PC-9 (cell line): Measurements from ENCODE around the gene SDK1. TPM values are rescaled to one million over a fixed set of nuclear protein-coding genes. Genes with fewer than 3 reads are reported as not detected.

ENCODE experiments used
- BruUV-seq: library from RNA; stranded (reverse); fragments of 400-500 nt; replicated peaks from 2 replicates; lab custom pipeline; 2021; lab: Mats Ljungman, UMichigan
- CTCF ChIA-PET: fragments of 300-600 bp; sonication (Branson Sonifier 250); formaldehyde crosslinking; loops from one replicate; lab custom pipeline; 2022; ENCODE audit warnings: antibody characterized with exemption; lab: Charles Lee
- POLR2A ChIA-PET: fragments of 300-600 bp; sonication (Branson Sonifier 250); formaldehyde crosslinking; loops from one replicate; lab custom pipeline; 2022; ENCODE audit warnings: antibody characterized with exemption; ENCODE audit not compliant: unreplicated experiment; lab: Charles Lee
- DNase-seq, 2 experiments: peaks; one replicate each; pipeline versions ENCODE4 v3.0.0 to v3.0.0-alpha.2; 2015 to 2022; ENCODE audit warnings: mixed read lengths in 1 of 2
- H2AFZ ChIP-seq: fragments of 200-600 bp; sonication (generic); 2 replicates; pipeline ENCODE4 v1.8.1; 2017; ENCODE audit warnings: antibody characterized with exemption
- H3F3A ChIP-seq: fragments of 200-600 bp; sonication (generic); 2 replicates; pipeline ENCODE4 v1.8.1; 2017; ENCODE audit warnings: antibody characterized with exemption, mild to moderate bottlenecking, low read depth; ENCODE audit not compliant: insufficient read depth
- H3K27ac ChIP-seq: fragments of 200-600 bp; sonication (generic); 2 replicates; pipeline ENCODE4 v1.6.1; 2016; ENCODE audit warnings: mixed run types
- H3K27me3 ChIP-seq: fragments of 200-600 bp; sonication (generic); 2 replicates; pipeline ENCODE4 v1.6.1; 2016; ENCODE audit warnings: low read depth, mixed run types; ENCODE audit not compliant: insufficient read depth
- H3K36me3 ChIP-seq: fragments of 200-600 bp; sonication (generic); 2 replicates; pipeline ENCODE4 v1.6.1; 2016; ENCODE audit warnings: low read depth, mixed run types
- H3K4me1 ChIP-seq: fragments of 200-600 bp; sonication (generic); replicated peaks from 2 replicates; pipeline ENCODE4 v1.6.1; 2016; ENCODE audit warnings: mixed run types; ENCODE audit not compliant: insufficient read depth
- H3K4me2 ChIP-seq: fragments of 200-600 bp; sonication (generic); 2 replicates; pipeline ENCODE4 v1.6.1; 2017; ENCODE audit warnings: mixed run types
- H3K4me3 ChIP-seq: fragments of 200-600 bp; sonication (generic); 2 replicates; pipeline ENCODE4 v1.6.1; 2016; ENCODE audit warnings: mixed run types
- H3K79me2 ChIP-seq: fragments of 200-600 bp; sonication (generic); 2 replicates; pipeline ENCODE4 v1.6.1; 2017; ENCODE audit warnings: low read depth, mixed run types
- H3K9me2 ChIP-seq: fragments of 200-600 bp; sonication (generic); 2 replicates; pipeline ENCODE4 v1.8.1; 2017; ENCODE audit warnings: mild to moderate bottlenecking; ENCODE audit not compliant: insufficient read depth
- H3K9me3 ChIP-seq: fragments of 200-600 bp; sonication (generic); 2 replicates; pipeline ENCODE4 v1.8.1; 2016; ENCODE audit warnings: low read depth; ENCODE audit not compliant: insufficient read depth
- H4K20me1 ChIP-seq: fragments of 200-600 bp; sonication (generic); 2 replicates; pipeline ENCODE4 v1.8.1; 2017; ENCODE audit not compliant: insufficient read depth
- CTCF ChIP-seq: fragments of 200-600 bp; sonication (generic); conservative IDR thresholded peaks from 2 replicates; pipeline ENCODE4 v1.6.1; 2017; ENCODE audit warnings: mixed run types, antibody characterized with exemption, mild to moderate bottlenecking, moderate library complexity
- EZH2 ChIP-seq: fragments of 200-600 bp; sonication (generic); IDR thresholded peaks from 2 replicates; pipeline ENCODE4 v1.8.0; 2017; ENCODE audit warnings: antibody characterized with exemption, low read depth
- intact Hi-C: fragments of 100-400 bp; cut with micrococcal nuclease; formaldehyde crosslinking; loops from one replicate; pipeline ENCODE4 v1.10.0; 2022; ENCODE audit not compliant: unreplicated experiment
- total RNA-seq: library from RNA; stranded (reverse); gene quantifications from 2 replicates; pipeline ENCODE4 v1.2.3, GENCODE V29; 2021

The SDK1 gene
- total RNA-seq, 1 experiment from 2014 or later = not detected

GRCh38 chr7:4270268-4270667 is 969.2 kb downstream of the SDK1 start:
- no TSS peak for BruUV-seq
- intact Hi-C loops = no loop called here
- H2AFZ ChIP-seq = no peak overlapping the region
- H3K36me3 ChIP-seq = no peaks in the 10 kb centered on the region
- H3K4me3 ChIP-seq = no peak overlapping the region
- TF ChIP-seq CTCF (no peak), EZH2 (no peak)
- H3K9me3 ChIP-seq = 0 out of 2 replicates have a peak, but pooled peaks cover 3% of the 10 kb centered on the region
- no peaks in the 10 kb centered on the region for H3K4me1 ChIP-seq
- no peaks in the 10 kb centered on the region for H4K20me1 ChIP-seq
- POLR2A ChIA-PET = no interaction called here
- DNase-seq = no peak
- no peak overlapping the region for H3K27ac ChIP-seq
- no peak overlapping the region for H3K4me2 ChIP-seq
- CTCF ChIA-PET = no interaction called here
- peaks cover 98% of the 10 kb centered on the region for H3K27me3 ChIP-seq
- H3K9me2 ChIP-seq = no peaks in the 10 kb centered on the region
- no peaks in the 10 kb centered on the region for H3K79me2 ChIP-seq
- H3F3A ChIP-seq = no peaks in the 10 kb centered on the region

- Histone ChIP-seq H3K4me3 (no peak overlapping the region), H4K20me1 (no peaks in the 10 kb centered on the region), H3K4me2 (no peak overlapping the region), H3K9me3 (0 out of 2 replicates have a peak, but pooled peaks cover 3% of the 10 kb centered on the region), H3K27me3 (peaks cover 98% of the 10 kb centered on the region), H3K36me3 (no peaks in the 10 kb centered on the region), H3K79me2 (no peaks in the 10 kb centered on the region), H3F3A (no peaks in the 10 kb centered on the region), H3K27ac (no peak overlapping the region), H3K9me2 (no peaks in the 10 kb centered on the region), H2AFZ (no peak overlapping the region), H3K4me1 (no peaks in the 10 kb centered on the region)
- TF ChIP-seq EZH2 = no peak
- intact Hi-C loops = no loop called here
- ChIA-PET CTCF (no interaction called here), POLR2A (no interaction called here)
- DNase-seq = no peak
- BruUV-seq = no TSS peak
Measured at GRCh38 chr7:4270941-4271715, 970.1 kb downstream of the SDK1 start.

GRCh38 chr7:4271716-4272015 is 970.6 kb downstream of the SDK1 start:
- Histone ChIP-seq H3K4me2 (no peak overlapping the region), H3K79me2 (no peaks in the 10 kb centered on the region), H2AFZ (no peak overlapping the region), H3K36me3 (no peaks in the 10 kb centered on the region), H4K20me1 (no peaks in the 10 kb centered on the region), H3K9me2 (no peaks in the 10 kb centered on the region), H3K27me3 (peaks cover 98% of the 10 kb centered on the region), H3K4me3 (no peak overlapping the region), H3K9me3 (0 out of 2 replicates have a peak, but pooled peaks cover 3% of the 10 kb centered on the region), H3F3A (no peaks in the 10 kb centered on the region), H3K4me1 (no peaks in the 10 kb centered on the region), H3K27ac (no peak overlapping the region)
- intact Hi-C loops = no loop called here
- CTCF ChIA-PET = no interaction called here
- TF ChIP-seq EZH2 = no peak
- TF ChIP-seq CTCF = no peak
- no TSS peak for BruUV-seq
- POLR2A ChIA-PET = no interaction called here
- no peak for DNase-seq

GRCh38 chr7:4272141-4272540 is 971.1 kb downstream of the SDK1 start:
- Histone ChIP-seq H3F3A (no peaks in the 10 kb centered on the region), H3K27ac (no peak overlapping the region), H3K27me3 (peaks cover 98% of the 10 kb centered on the region), H3K79me2 (no peaks in the 10 kb centered on the region), H3K9me2 (no peaks in the 10 kb centered on the region), H3K9me3 (0 out of 2 replicates have a peak, but pooled peaks cover 3% of the 10 kb centered on the region), H2AFZ (no peak overlapping the region), H3K36me3 (no peaks in the 10 kb centered on the region), H3K4me3 (no peak overlapping the region), H3K4me1 (no peaks in the 10 kb centered on the region), H3K4me2 (no peak overlapping the region), H4K20me1 (no peaks in the 10 kb centered on the region)
- TF ChIP-seq CTCF (no peak), EZH2 (no peak)
- DNase-seq = no peak
- CTCF ChIA-PET = no interaction called here
- BruUV-seq = no TSS peak
- intact Hi-C loops = no loop called here
- POLR2A ChIA-PET = no interaction called here
